Glomerular visceral epithelial cell (primary cell): ENCODE results near the gene FOXK2.

ENCODE experiments used
- DNase-seq: peaks from one replicate; pipeline ENCODE4 v3.0.0-alpha.2; 2016; ENCODE audit errors: extremely low spot score

Gene FOXK2

GRCh38 chr17:82608816-82609215, 89.3 kb downstream of the FOXK2 start:
- DNase-seq, result no peak

- DNase-seq, result no peak
Observed at GRCh38 chr17:82609655-82610054, 90.1 kb downstream of the FOXK2 start.

DNA sequence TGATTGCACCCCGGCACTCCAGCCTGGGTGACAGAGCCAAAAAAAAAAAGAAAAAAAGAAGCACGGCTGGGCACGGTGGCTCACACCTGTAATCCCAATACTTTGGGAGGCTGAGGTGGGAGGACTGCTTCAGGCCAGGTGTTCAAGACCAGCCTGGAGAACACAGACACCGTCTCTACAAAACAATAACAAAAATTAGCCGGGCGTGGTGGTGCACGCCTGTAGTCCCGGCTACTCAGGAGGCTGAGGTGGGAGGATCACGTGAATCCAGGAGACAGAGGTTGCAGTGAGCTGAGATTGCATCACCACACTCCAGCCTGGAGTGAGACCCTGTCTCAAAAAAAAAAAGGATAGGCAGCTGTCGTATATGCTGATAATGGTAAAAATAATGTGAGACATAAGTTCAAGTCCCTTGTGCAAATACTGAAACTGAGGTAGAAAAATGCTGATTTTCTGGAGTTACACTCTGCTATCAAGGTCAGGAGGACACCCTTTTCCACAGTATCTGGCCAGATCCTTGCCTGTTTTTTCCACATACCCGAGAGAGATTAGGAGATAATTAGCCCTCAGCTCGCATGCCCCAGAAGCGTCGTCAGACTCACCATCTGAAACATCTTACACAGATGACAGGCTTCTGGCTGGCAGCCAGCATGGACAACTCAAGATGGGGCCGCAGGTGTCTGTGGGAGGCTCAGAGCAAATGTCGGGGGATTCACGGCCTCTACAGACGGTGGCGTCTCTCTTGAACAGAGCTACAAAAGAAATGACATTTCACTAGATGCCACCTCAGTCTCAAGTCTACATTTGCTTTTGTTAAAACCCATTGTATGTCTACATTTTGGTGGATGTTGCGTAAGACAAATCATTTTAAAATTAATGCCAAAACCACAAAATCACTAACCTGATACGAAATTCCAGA, 91.9 kb downstream of the FOXK2 start:
- DNase-seq, result peak; percentile 27

- no peak for DNase-seq
Observed at GRCh38 chr17:82613283-82614094, 94.0 kb downstream of the FOXK2 start.

DNA sequence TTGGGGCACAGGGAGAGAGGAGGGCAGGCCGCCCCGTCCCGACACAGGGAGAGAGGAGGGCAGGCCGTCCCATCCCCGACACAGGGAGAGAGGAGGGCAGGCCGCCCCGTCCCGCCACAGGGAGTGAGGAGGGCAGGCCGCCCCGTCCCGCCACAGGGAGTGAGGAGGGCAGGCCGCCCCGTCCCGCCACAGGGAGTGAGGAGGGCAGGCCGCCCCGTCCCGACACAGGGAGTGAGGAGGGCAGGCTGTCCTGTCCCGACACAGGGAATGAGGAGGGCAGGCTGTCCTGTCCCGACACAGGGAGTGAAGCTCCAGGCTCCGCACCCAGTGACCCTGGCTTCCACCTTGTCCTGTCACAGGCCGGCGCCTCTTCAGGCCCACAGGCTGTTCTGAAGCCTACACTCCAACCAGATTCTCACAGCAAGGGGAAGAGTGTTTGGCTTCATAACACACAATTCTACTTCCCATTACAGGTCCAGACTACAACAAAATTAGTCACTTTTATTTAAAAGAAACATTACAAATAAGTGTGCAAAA, 94.6 kb downstream of the FOXK2 start:
- no peak for DNase-seq

GRCh38 chr17:82615084-82616020, 95.8 kb downstream of the FOXK2 start:
- no peak for DNase-seq

DNA sequence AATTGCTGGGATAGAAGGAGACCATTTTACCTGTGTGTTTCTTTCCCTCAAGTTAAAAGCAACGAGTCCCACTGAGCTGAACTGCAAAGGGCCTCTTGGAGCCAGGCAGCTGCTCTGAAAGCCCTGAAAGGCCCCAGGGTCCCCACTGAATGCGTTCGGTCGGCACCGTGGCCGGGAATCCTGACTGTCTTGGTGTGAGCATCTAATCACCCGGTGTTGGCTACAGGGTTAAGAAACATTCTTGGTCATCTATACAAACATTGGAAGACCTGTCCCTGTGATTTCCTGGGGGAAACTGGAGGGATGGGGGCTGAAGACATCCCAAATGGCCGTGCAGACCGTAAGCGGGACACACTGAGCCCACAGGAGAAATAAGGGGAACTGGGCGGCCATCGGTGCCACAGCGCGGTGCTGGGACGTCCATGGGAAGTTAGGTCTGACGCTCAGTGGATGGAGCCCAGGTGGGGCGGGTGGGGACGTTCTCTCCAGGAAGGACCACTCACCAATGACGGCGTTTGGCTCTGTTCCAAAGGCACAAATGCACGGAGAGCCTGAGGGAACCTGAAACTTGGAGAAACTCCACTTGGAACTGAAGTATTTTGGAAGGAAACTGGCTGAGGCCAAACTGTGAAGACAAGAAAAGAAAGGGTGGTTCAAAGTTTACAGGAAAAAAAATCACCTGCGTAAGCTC, 96.6 kb downstream of the FOXK2 start:
- DNase-seq, result no peak

- DNase-seq, result no peak
Observed at GRCh38 chr17:82619211-82619610, 99.7 kb downstream of the FOXK2 start.

- no peak for DNase-seq
Observed at GRCh38 chr17:82619641-82620040, 100.1 kb downstream of the FOXK2 start.

GRCh38 chr17:82623707-82624106, 104.2 kb downstream of the FOXK2 start:
- no peak for DNase-seq

DNA sequence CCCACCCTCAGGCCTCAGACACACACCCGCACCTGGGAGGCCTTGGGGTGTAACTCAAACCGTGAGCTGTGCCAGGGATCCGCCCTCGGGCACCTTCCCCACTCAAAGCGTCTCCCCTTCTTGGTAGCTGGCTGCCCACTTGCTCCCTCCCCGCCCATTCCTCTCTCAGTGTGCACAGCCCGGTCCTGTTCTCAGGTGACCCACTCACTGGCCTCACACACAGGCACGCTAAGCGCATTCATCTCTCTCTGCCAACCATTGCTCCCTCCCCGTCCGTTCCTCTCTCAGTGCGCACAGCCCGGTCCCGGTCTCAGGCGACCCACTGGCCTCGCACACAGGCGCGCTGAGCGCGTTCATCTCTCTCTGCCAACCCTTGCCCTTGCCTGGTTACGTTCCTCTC, 107.9 kb downstream of the FOXK2 start:
- no peak for DNase-seq

- DNase-seq, result no peak
Observed at GRCh38 chr17:82629748-82630147, 110.2 kb downstream of the FOXK2 start.

DNA sequence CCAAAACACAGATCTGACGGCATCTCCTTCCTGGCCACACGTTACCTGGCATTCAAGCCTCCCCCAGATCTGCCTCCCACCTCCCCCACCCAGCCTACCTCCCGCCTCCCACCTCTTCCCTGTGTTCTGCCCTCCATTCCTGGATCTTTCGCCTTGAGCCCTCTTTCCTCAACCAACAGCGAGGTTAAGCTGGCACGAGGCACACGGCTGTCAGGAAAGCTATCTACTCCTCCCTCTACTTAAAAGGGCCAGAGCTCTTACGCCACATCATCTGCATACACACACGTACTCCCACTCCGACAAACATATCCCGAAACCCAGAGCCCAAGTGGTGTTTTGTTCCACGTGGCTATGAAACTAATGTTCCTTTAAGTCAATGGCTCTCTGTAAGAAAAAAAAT, 110.7 kb downstream of the FOXK2 start:
- DNase-seq, result no peak

DNA sequence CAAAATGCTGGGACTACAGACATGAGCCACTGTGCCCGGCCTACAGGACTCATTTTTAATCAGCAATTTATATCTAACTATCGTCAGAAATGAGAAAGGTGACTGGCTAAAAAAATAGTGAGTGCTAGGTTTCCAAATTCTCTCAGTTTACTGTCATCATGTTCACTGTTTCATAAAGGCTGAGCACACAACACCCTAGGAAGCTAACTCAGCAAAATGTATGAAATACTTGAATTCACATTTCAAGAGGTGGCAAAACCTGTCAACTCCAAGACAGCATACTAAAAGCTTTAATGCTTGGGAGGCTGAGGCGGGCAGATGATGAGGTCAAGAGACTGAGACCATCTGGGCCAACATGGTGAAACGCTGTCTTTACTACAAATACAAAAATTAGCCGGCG, 112.0 kb downstream of the FOXK2 start:
- DNase-seq, result no peak

- no peak for DNase-seq
Observed at GRCh38 chr17:82632451-82632850, 112.9 kb downstream of the FOXK2 start.

DNA sequence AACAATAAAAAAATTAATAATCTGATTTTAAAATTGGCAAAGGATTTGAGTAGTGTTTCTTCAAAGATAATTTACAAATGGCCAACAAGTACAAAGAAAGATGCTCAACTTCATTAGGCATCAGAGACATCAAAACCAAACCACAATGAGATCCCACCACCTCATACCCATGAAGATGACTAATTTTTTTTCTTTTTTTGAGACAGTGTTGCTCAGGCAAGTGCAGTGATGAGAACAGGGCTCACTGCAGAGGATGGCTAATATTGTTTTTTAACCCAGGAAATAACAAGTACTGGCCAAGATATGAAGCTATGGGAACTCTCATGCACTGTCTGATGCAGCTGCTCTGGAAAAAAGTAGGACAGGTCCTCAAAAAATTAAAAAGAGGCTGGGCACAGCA, 113.8 kb downstream of the FOXK2 start:
- DNase-seq, result no peak

DNA sequence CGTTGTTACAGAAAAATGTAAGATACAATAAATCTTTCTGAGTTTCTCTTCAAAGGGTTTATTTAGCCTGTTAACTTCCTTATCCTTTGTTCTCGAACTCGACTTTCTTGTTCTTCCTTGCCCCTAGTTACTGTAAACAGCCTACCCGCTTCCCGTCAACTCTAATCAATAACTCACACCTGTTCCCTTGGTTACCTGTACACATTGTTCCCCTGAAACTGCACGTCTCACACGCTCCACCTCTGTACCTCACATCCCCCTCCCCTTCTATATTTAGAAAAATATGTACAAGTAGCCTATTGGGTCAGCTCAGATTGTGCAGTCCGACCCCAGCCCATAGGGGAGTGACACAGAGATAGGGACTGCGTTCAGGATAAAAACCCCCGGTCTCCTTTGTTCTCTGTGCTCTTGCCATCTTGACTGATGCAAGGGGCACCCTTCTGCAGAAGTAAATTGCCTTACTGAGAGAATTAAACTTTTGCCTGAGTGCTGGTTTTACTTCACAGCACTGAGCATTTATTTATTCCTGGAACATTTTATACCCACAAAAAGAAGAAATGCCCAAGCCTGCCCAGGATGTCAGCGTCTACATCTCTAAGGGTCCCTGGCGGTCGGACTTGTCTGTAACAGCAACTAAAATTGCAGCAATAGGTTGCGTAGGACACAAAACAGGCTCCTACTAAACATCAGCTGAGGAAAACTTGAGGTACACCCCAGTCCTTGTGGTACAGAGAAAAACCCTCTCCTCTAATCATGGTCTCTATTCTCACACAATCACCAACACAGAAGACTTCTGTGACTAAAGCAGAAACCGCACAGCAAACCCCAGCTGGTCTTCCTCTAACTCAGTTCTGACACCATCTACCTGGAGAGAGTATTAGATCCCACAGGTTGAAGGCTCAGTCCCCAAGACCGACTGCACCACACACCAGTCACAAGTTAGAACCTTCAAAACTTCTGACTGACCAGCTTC, 117.4 kb downstream of the FOXK2 start:
- DNase-seq, result no peak

GRCh38 chr17:82638183-82638773, 118.7 kb downstream of the FOXK2 start:
- DNase-seq, result no peak

- DNase-seq, result no peak
Observed at GRCh38 chr17:82639628-82640027, 120.1 kb downstream of the FOXK2 start.
